Femur (tissue), 1 donor: Measurements from ENCODE around the gene PKDREJ.
"Not testable (repeated sequence)": the region's sequence is repeated elsewhere in the genome, so short reads cannot be mapped to it uniquely, and the experiment has no call there.

ENCODE experiments used
- DNase-seq: peaks from one replicate; pipeline ENCODE4 v3.0.0-alpha.2; 2017

Gene PKDREJ, protein sequence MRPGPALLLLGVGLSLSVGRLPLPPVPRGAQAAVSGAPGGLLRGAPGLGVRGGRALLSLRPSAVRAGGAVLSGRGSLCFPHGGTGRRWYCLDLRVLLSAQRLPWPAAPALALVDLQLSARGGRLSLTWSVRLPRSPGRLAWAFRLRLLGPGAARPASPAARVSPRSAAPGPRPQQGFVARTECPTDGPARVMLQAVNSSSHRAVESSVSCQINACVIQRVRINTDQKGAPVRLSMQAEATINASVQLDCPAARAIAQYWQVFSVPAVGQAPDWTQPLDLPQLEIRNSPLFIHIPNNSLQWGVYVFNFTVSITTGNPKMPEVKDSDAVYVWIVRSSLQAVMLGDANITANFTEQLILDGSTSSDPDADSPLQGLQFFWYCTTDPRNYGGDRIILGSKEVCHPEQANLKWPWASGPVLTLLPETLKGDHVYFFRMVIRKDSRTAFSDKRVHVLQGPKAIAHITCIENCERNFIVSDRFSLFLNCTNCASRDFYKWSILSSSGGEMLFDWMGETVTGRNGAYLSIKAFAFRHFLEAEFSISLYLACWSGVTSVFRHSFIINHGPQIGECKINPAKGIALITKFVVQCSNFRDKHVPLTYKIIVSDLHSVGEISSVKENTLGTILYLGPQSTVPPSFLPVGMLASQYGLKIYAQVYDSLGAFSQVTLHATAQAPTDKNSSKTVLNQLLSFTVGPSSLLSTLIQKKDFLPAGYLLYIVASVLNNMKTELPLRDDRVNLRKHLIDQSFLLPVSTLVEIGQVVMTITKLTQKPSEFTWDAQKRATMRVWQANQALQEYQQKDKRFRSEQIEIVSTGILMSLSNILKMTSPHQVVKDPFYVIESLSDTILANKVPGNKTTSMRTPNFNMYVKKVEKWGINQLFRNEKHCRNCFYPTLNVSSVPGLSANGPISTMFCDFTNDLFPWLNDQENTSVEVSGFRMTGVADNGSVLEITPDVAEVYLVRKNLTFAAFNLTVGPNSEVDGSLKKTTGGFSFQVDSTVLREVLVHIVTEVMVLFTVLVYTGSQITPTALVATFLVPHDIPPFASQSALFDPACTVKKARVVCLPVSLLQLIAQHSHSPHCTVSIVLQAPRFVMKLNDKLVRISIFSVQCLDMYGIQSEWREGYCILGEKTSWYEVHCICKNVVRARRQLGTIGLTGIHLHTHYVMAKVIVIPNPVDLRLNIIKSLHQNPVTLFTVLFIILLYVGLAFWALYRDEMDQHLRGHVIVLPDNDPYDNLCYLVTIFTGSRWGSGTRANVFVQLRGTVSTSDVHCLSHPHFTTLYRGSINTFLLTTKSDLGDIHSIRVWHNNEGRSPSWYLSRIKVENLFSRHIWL (N-terminal part only)

DNA sequence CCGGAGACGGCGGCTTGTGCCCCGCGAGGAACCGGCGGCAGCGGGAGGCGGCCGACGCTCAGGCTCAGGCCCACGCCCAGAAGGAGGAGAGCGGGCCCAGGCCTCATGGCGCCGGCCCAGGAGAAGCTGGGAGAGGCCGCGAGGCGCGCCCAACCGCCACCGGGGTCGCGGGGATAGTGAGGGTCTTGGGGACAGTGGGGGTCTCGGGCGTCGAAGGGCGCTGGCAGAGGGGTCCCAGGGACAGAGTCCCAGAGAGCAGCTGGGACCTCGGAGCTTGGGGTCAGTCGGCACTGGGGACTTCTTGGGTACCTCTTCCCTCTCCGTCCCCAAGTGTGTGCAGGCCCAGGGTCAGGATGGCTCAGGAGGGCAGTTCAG lies at the start of gene PKDREJ:
PKDREJ (minus strand) TSS at position 128 of the 375 bp plus-strand sequence; CDS start at position 107, 21 bp downstream.
- DNase-seq = no peak

DNA sequence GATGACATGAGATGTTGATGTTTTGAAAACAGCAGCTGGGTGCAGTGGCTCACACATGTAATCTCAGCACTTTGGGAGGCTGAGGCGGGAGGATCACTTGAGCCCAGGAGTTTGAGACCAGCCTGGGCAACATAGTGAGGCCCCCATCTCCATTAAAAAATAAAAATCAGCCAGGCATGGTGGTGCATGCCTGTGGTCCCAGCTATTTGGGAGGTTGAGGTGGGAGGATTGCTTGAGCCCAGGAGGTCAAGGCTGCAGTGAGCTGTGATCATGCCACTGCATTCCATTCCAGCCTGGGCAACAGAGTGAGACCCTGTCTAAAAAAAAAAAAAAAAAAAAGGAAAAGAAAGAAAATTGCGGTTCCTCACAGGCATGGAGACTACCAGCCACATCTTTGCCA lies 49.7 kb upstream of the PKDREJ start:
- DNase-seq = not testable (repeated sequence)

DNA sequence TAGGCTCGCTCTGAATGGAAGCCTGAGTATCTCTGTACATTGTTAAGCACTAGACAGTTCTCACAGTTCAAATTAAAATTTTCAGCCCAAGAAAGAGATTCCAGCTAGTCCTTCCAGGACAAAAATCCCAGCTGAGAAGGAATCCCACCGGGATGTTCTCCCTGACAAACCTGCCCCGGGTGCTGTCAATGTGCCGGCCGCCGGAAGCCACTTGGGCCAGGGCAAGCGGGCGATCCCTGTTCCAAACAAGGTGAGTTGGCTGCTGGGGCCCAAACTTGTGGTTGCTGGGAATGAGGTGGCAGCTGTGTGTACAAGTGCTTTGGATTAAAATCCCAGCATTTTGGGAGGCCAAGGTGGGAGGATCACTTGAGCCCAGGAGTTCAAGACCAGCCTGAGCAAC lies 48.9 kb upstream of the PKDREJ start:
- no peak for DNase-seq

DNA sequence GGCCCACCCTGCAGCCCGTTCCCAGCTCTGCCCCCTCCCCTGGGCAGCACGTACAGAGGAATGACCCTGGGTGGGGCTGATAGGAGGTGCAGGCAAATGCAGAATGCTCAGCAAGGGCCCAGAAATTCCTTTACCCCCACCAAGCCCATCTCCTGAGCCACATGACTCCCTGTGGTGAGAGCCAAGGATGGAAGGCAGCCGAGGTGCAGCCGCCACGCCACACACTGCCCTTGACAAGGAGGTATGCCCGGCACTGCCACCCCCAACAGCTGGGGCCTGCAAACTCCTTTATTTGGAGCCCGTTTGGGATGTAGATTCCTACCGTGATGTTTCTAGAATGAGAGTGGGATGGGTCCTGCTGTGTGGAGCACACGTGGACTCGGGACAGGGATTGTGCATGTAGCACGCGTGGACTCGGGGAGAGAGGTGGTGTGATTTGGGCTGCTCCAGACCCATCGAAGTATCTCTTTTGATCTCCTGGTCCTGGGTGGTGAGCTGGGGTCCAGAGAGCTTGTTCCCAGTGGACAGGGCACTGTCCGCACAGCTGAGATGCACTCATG lies 46.5 kb upstream of the PKDREJ start:
- DNase-seq = no peak

DNA sequence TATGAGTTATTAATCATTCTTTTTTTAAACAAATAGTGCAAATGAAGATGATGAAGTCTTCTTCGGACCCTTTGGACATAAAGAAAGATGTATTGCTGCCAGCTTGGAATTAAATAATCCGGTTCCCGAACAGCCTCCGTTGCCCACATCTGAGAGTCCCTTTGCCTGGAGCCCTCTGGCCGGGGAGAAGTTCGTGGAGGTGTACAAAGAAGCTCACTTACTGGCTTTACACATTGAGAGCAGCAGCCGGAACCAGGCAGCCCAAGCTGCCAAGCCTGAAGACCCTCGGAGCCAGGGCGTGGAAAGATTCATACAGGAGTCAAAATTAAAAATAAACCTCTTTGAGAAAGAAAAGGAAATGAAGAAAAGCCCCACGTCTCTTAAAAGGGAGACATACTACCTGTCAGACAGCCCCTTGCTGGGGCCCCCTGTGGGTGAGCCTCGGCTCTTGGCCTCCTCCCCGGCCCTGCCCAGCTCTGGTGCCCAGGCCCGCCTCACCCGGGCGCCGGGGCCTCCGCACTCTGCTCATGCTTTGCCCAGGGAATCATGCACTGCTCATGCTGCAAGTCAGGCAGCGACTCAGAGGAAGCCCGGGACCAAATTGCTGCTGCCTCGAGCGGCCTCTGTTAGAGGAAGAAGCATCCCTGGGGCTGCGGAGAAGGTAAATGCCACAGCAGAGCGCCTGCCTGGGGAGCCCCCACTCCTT lies 45.3 kb upstream of the PKDREJ start:
- no peak for DNase-seq

DNA sequence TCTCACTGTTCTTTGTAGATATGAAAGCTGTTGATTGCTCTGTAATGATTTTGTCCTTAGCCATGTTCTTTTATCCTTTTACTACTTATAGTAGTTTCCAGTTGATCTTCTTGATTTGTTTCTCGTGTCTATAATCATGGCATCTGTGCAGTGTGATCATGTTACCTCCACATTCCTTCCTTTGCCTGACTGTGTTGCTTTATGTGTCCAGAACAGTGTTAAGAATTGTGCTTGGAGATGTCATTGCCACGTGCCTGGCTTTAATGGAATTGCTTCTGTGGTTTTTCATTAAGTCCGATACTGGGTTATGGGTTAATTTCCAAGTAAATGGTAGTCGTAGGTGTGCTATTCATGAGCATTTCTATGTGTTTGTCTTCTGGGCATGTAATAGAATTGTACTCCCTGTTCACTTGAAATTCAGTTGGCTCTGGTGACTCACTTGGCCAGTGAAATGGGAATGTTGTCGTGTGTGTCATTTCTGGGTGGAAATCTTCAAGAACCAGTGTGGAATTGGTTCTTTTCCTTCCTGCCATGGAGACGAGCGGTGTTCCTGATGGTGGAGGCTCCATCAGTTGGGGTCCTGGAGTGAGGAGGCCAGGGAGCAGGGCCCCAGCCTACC lies 40.3 kb upstream of the PKDREJ start:
- no peak for DNase-seq

DNA sequence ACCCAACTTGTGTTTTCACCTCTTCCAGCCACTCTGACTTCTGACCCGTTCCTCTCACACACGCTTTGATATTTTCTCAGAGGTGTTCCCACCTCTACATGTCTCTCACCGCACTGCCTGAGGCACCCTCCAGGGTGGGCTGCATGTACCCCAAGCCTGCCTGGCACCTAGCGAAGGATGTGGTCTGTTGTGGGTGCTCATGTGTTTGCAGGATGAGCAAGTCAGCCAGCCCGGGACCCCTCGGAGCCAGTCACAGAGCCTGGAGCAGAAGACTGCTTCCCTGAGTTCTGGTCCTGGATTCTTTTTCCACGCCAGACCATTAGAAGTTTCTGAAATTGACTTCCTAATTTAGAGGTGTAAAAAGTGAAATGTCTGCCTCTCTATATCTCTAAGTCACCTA lies 37.3 kb upstream of the PKDREJ start:
- DNase-seq = no peak

DNA sequence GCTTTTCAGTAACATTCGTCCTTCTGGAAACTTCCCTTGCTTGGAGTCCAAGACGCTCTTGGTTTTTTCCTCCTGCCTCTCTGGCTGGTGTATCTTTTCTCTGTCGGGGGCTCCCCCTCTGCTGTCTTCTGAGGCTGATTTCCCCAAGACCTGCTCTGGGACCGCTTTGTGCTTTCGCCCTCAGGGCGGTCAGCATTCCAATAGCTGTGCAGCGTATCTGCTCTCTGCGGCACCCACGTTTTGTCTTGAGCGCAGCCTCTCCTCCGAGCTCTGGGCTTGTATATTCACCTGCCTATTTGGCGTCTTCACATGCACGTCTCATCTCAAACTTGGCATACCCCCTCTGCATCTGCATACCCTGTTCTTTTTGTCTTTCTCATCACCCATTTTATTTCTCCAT lies 36.0 kb upstream of the PKDREJ start:
- no peak for DNase-seq

DNA sequence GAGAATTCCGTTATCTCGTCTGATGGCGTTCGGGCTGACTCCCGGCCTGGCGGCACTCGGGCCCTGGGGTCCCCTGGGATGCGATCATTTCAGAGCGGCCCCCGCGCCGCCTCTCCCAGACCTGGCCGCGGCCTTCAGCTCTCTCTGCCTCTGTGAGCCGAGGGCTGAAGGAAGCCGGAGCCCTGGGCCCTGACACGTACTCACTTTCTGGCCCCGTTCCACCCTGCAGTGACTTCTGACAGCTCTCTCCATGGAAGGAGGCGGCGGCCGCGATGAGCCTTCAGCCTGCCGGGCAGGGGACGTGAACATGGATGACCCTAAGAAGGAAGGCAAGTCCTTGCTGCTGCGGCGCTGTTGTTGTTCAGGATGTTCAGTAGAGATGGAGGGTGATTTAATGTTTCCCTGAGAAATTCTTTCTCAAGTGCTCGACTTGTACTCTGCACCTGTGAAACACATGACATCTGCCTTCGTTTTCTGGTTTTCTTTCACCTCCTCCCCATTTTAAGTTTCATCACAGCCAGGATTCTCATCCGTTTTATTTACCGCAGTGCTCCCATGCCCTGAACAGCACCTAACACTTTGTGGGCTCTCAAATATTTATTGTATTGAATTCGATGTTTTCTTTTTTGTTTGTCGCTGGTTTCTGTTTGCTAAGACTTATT lies 34.1 kb upstream of the PKDREJ start:
- peak; percentile 55 for DNase-seq

DNA sequence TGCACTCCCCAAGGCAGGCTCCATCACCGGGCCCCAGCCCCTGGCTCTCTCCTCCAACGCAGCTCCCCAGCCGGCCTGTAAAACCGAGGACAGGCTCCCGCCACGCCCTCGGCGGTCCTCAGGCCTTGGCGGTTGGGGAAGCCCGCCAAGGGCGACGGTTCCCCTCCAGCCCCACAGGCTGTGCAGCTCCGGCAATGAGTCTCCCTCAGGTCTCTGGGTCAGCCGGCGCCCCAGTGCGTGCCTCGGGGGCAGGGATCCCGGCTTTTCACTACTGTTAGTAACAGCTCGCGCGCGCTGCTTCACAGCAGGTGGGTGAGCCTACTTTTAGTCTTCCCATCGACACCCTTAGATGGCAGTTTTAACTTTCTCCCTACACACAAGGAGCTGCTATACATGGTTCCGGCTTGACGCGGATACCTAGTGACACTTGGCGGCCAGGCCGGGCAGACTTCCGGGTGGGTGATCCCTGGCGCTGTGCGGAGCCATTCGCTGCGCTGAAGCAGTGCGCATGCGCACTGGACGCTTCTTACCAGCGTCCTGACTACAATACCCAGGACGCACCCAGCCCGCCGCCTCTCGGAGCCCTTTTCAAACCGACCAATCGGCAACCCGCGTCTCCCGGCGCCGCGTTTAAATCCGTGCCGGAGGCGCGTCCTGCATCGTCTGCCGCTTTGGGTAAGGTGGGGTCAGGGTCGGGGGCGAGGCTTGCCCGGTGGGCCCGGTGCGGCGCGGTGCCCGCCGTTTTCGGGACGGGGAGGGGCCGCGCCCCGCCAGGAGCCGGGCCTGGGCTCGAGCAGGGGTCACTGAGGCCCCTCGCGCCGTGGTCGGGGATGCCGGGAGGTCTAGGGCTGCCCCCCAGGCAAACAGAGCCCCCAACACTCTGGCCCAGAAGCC lies 33.4 kb upstream of the PKDREJ start, which contains the start of gene GTSE1:
GTSE1 (plus strand) TSS at position 614 of the 894 bp plus-strand sequence. CDS start 531 bp downstream, outside the sequence.
- DNase-seq = peak; percentile 98

DNA sequence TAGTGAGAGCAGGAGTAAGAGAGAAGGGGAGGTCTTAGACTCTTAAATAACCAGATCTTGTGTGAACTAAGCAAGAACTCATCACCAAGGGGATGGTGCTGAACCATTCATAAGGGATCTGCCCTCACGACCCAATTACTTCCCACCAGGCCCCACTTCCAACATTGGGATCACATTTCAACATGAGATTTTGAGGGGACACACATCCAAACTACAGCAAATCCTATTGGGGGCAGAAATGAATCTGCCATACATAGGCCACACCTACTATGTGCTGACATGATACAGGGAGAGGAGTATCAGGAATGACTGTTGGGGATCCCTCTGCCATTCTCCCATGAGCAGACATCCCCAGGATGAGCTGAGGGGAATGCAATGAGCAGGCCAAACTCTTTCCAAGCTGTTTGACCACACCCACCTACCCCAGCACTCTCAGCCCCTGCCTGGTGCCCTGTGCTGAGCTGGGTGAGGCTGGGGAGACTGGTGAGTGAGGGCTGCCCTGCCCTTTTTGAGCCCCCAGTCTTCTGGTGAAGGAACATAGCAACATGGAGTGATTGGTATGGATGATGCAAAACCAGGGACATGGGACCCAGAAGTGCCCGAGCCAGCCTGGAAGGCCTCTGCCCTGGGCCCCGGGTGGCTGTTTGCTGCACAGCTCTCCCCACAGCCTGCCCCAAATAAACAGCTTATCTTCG lies 32.3 kb upstream of the PKDREJ start:
- DNase-seq = no peak

DNA sequence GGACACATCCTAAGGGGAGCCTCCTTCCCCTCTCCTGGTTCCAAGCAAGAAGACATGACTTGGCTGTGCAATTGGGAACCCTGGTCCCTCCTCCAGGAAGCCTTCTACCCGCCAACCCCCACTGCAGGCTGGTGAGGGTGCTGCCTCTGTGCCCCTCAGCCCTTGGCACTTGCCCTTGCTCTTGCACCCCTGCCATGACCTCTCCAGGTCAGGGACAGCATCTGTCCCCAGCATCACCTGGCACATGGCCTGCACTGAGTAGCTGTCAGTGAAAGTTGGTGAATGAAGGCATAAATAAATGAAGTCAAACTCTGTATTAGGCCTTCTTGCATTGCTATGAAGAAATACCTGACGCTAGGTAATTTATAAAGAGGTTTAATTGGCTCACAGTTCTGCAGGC lies 31.6 kb upstream of the PKDREJ start:
- DNase-seq = no peak

DNA sequence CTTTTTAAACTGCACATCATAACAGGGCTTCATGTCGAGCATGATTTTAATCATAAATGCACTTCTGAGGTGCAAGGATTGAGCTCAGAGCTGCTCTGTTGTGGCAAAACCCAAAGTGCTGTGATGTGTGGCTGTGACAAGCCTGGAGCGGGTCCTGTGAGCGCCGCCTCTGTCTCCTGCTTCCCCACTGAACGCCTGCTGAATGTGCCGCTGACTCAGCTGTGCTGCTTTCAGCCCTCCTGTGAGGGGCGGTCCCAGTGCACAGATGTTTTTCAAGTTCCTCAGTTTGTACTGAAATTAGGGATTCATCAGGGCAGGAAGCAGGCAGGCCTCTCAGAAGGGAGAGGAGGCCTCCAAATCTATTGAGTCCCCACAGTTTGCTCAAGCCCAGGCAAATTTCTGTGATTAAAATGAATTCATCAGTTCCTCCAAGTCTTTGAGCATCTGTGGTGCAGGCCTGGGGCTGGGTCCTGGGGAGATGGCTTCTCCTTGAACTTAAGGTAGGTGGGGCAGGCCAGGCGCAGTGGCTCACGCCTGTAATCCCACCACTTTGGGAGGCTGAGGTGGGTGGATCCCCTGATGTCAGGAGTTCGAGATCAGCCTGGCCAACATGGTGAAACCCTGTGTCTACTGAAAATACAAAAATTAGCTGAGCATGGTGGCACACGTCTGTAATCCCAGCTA lies 30.6 kb upstream of the PKDREJ start:
- peak; percentile 67 for DNase-seq

DNA sequence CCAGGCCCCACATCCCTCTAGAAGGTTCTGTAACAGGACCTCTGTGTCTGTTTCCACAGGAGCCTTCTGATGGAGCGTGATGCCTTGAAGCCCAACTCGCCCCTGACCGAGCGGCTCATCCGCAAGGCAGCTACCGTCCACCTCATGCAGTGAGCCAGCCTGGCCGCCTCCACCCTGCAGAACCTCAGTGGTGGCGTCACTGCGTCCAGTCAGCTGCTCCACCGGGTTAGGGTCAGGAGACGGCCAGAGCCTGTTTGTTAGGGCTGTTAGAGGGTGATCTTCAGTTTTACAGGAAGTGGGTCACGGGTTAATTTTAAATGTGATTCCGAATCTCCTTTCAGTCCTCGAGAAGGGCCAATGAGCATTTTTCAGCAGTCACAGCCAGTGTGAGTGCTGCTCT lies 29.6 kb upstream of the PKDREJ start:
- DNase-seq = no peak

DNA sequence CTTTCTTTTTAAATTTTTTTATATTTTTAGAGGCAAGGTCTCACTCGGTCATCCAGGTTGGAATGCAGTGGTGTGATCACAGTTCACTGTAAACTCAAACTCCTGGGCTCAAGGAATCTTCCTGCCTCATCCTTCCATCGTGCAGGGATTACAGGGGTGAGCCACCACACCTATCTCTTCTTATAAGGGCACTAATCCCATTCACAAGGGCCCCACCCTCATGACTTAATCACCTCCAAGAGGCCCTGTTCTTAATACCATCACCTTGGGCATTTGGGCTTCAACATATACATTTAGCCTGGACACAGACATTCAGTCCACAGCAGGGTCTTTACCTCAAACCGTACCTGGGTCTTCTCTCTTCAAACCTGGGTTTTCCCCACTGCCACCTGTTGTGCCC lies 29.0 kb upstream of the PKDREJ start:
- DNase-seq = no peak

DNA sequence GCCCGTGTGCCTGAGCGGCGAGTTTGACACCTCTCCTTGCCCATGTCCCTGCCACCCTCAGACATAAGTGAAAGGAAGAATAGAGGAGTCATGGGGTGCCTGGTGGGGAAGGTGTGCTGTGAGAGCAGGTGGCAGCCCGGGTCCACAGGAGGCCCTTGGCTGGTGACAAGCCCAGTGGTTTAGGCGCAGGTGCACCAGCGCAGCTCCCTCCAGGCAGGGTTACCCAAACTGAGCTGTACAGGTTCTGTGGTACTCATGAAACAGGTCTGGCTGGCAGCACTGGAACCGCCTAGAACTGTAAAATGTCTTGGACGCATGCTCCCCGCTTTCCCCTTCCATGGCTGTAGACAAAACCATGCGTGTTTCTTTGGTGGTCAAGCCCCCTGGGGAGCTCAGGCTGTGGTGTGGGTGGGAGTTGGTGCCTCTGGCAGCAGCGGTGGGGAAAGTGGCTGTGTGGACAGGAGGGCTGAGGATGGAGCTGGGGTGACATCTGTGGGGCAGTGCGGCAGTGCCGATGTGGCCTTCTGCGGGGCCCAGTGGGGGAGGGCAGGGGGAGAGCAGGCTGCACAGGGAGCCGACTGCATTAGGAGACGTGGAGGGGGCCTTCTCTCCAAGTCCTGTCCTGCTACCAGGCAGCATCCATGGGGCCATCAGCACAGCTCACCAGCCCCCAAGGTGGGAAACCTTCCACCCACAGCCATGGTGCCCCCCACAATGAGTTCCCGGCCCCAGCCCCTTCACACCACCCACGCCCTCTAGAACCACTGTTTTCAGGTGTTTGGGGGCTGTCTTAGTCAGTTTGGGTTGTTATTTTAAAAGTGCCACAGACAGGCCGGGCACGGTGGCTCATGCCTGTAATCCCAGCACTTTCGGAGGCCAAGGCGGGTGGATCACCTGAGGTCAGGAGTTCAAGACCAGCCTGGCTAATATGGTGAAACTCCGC lies 28.0 kb upstream of the PKDREJ start:
- no peak for DNase-seq

DNA sequence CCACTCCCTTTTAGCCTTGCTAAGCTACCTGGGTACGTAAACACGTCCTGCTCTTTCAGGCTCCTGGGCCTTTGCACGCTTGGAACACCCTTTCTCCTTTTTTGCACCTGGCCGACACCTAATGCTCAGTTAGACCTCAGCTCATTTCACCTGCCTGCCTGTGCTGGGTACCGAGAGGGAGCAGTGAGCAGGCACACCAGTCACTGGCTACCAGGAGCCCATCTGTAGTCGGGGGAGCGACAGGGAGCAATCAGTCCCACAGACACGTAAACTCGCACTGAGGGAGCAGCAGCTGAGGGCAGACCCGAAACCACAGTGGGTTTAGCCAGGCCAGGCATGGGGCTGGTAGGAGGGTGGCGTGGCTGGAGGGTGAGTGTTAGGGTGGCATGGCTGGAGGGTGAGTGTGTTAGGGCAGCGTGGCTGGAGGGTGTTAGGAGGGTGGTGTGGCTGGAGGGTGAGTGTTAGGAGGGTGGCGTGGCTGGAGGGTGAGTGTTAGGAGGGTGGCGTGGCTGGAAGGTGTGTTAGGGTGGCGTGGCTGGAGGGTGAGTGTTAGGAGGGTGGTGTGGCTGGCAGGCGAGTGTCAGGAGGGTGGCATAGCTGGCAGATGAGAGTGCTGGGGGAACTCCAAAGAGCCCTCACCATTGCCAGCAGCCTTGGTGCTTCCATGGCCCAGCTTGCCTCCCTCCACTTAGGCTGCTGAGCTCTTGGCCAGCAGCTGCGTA lies 27.1 kb upstream of the PKDREJ start:
- DNase-seq = no peak
